ENCODE data around the gene TMEM117. TPM values are rescaled to one million over a fixed set of nuclear protein-coding genes. Genes with fewer than 3 reads are reported as not detected.

The TMEM117 gene
- total and polyA plus RNA-seq, 10 of the 15 experiments (the other 5 are each of a cell fraction or from before 2014, with no cell fraction given), result 3.1 to 8.2 (median 6.1) TPM

GRCh38 chr12:43806737-43807072, 29.2 kb upstream of the TMEM117 start:
- Histone ChIP-seq H3K9ac (ENCODE audit: control insufficient read depth, insufficient read depth, low read length) (peak overlapping the region; percentile 93), H3K9me3 (replicated peaks; ENCODE audit: control insufficient read depth, insufficient read depth, low read length) (no peaks in the 10 kb centered on the region), H3K4me3 (peak overlapping the region; percentile 84), H4K20me1 (ENCODE audit: control insufficient read depth, insufficient read depth) (no peaks in the 10 kb centered on the region), H3K79me2 (ENCODE audit: control insufficient read depth, insufficient read depth, low read length) (peaks cover 40% of the 10 kb centered on the region), H3K27me3 (replicated peaks in 1 of 2; ENCODE audit: control insufficient read depth in 2 of 2, insufficient read depth in 2 of 2, low read length in 1 of 2) (no peaks in the 10 kb centered on the region), H3K36me3 (ENCODE audit: control insufficient read depth in 2 of 2, insufficient read depth in 2 of 2, low read length in 1 of 2) (peaks cover 0 to 2% of the 10 kb centered on the region in 2 experiments; a peak in 2 of 4 replicates), H3K4me1 (ENCODE audit: control insufficient read depth, insufficient read depth, low read length) (no peaks in the 10 kb centered on the region), H3K4me2 (ENCODE audit: control insufficient read depth, insufficient read depth) (peak overlapping the region; percentile 48), H3K27ac (ENCODE audit: control insufficient read depth, insufficient read depth) (peak overlapping the region; percentile 96), H2AFZ (ENCODE audit: control insufficient read depth, low read depth, low read length) (peak overlapping the region; percentile 91)
- ChIA-PET POLR2A (interaction anchor here (0.8 to 3.0 kb wide), 6 partner anchors 8 to 47 kb away, joined by 3 to 24 read pairs (median 3); partner anchors contain the start of genes IRAK4, PUS7L and TMEM117), SMC1A (ENCODE audit: uncharacterized antibody, unreplicated experiment) (interaction anchor here (1.1 to 3.8 kb wide), 8 partner anchors 10 to 78 kb away, joined by 3 to 11 read pairs (median 5); no protein-coding TSS in a partner anchor), CTCF (interaction anchor here (0.9 to 3.7 kb wide), 5 partner anchors 8 to 362 kb away, joined by 3 to 21 read pairs (median 4); partner anchors contain the start of genes IRAK4 and PUS7L), RAD21 (ENCODE audit: unreplicated experiment) (interaction anchor here (0.7 to 3.0 kb wide), 5 partner anchors 11 to 76 kb away, joined by 3 to 17 read pairs (median 5); partner anchors contain the start of genes IRAK4 and PUS7L)
- no peak for ATAC-seq
- WGBS (ENCODE audit: insufficient coverage, insufficient replicate concordance, low lambda C conversion rate, missing lambda C conversion rate), result 0% methylated on average over 3 of the region's 3 CpGs
- in situ Hi-C loops (cut with MboI), result no loop called here
- intact Hi-C loops (cut with micrococcal nuclease; ENCODE audit: unreplicated experiment), result loop anchor here (2.0 kb wide), 1 partner anchor 76 kb away; no protein-coding TSS in a partner anchor
- FAIRE-seq, result no peak
- 0 out of 2 replicates have a peak, but pooled peaks have one; percentile 33 for TF ChIP-seq NFIC (IDR thresholded peaks at IDR 0.05; ENCODE audit: low read depth, low read length)
- no peak for TF ChIP-seq SIX5 (IDR thresholded peaks at IDR 0.05; ENCODE audit: low read depth, low read length, severe bottlenecking)
- TSS peak; percentile 95 for BruUV-seq (replicated peaks)
- no peak for DNase-seq (ENCODE audit: low read depth, low spot score)

GRCh38 chr12:43807386-43807785, 28.5 kb upstream of the TMEM117 start:
- ChIA-PET SMC1A (ENCODE audit: uncharacterized antibody, unreplicated experiment) (interaction anchor here (1.1 to 3.8 kb wide), 7 partner anchors 9 to 78 kb away, joined by 3 to 11 read pairs (median 5); no protein-coding TSS in a partner anchor), CTCF (interaction anchor here (0.9 to 3.7 kb wide), 5 partner anchors 9 to 363 kb away, joined by 3 to 21 read pairs (median 4); partner anchors contain the start of genes IRAK4 and PUS7L), RAD21 (ENCODE audit: unreplicated experiment) (interaction anchor here (1.5 to 3.0 kb wide), 2 partner anchors 45 to 48 kb away, joined by 3 to 17 read pairs; partner anchors contain the start of genes IRAK4 and PUS7L), POLR2A (interaction anchor here (1.0 to 3.0 kb wide), 3 partner anchors 35 to 48 kb away, joined by 3 to 24 read pairs (median 3); partner anchors contain the start of genes IRAK4 and PUS7L)
- no peak for ATAC-seq
- no peaks in the 10 kb centered on the region; a peak in 1 of 4 replicates for H3K36me3 ChIP-seq (ENCODE audit: control insufficient read depth in 2 of 2, insufficient read depth in 2 of 2, low read length in 1 of 2)
- no peaks in the 10 kb centered on the region for H3K9me3 ChIP-seq (replicated peaks; ENCODE audit: control insufficient read depth, insufficient read depth, low read length)
- H3K27me3 ChIP-seq (replicated peaks in 1 of 2; ENCODE audit: control insufficient read depth in 2 of 2, insufficient read depth in 2 of 2, low read length in 1 of 2), result no peaks in the 10 kb centered on the region
- peak overlapping the region; percentile 84; the same call in 1 of the 2 replicates for H3K4me3 ChIP-seq
- no peaks in the 10 kb centered on the region for H3K4me1 ChIP-seq (ENCODE audit: control insufficient read depth, insufficient read depth, low read length)
- no peak overlapping the region for H3K27ac ChIP-seq (ENCODE audit: control insufficient read depth, insufficient read depth)
- BruUV-seq (replicated peaks), result no TSS peak
- H2AFZ ChIP-seq (ENCODE audit: control insufficient read depth, low read depth, low read length), result no peak overlapping the region
- in situ Hi-C loops (cut with MboI), result no loop called here
- no peak for FAIRE-seq
- WGBS (ENCODE audit: insufficient coverage, insufficient replicate concordance, low lambda C conversion rate, missing lambda C conversion rate), result 96% methylated on average over 3 of the region's 3 CpGs
- no peak for DNase-seq (ENCODE audit: low read depth, low spot score)
- H3K4me2 ChIP-seq (ENCODE audit: control insufficient read depth, insufficient read depth), result peak overlapping the region; percentile 48
- no peaks in the 10 kb centered on the region for H4K20me1 ChIP-seq (ENCODE audit: control insufficient read depth, insufficient read depth)
- intact Hi-C loops (cut with micrococcal nuclease; ENCODE audit: unreplicated experiment), result loop anchor here (2.0 kb wide), 1 partner anchor 75 kb away; no protein-coding TSS in a partner anchor
- H3K79me2 ChIP-seq (ENCODE audit: control insufficient read depth, insufficient read depth, low read length), result peaks cover 37% of the 10 kb centered on the region
- no peak overlapping the region for H3K9ac ChIP-seq (ENCODE audit: control insufficient read depth, insufficient read depth, low read length)
- no peak for TF ChIP-seq ZNF384 (IDR thresholded peaks at IDR 0.05; ENCODE audit: borderline replicate concordance, low read depth, low read length)
- TF ChIP-seq STAT3 (IDR thresholded peaks at IDR 0.05; ENCODE audit: low read depth, low read length), result no peak
- TF ChIP-seq, protein P1, sequence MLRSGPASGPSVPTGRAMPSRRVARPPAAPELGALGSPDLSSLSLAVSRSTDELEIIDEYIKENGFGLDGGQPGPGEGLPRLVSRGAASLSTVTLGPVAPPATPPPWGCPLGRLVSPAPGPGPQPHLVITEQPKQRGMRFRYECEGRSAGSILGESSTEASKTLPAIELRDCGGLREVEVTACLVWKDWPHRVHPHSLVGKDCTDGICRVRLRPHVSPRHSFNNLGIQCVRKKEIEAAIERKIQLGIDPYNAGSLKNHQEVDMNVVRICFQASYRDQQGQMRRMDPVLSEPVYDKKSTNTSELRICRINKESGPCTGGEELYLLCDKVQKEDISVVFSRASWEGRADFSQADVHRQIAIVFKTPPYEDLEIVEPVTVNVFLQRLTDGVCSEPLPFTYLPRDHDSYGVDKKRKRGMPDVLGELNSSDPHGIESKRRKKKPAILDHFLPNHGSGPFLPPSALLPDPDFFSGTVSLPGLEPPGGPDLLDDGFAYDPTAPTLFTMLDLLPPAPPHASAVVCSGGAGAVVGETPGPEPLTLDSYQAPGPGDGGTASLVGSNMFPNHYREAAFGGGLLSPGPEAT (IDR thresholded peaks at IDR 0.05; ENCODE audit: low read depth), result no peak
- TF ChIP-seq SMARCA5 (IDR thresholded peaks at IDR 0.05), result no peak
- TF ChIP-seq SRF (IDR thresholded peaks at IDR 0.05; ENCODE audit: low read depth in 2 of 2, low read length in 2 of 2), result no peak
- no peak for TF ChIP-seq POU2F2 (IDR thresholded peaks at IDR 0.05; ENCODE audit: borderline replicate concordance, low read depth, low read length)
- TF ChIP-seq SMC3 (IDR thresholded peaks at IDR 0.05; ENCODE audit: borderline replicate concordance, low read length), result no peak
- TF ChIP-seq MLLT1 (IDR thresholded peaks at IDR 0.05), result no peak
- TF ChIP-seq MTA2 (IDR thresholded peaks at IDR 0.05; ENCODE audit: low read depth), result no peak
- no peak for TF ChIP-seq TBL1XR1 (IDR thresholded peaks at IDR 0.05; ENCODE audit: low read depth, low read length)
- TF ChIP-seq BCL11A (IDR thresholded peaks at IDR 0.05; ENCODE audit: low read depth, low read length), result no peak
- TF ChIP-seq ZNF207 (IDR thresholded peaks at IDR 0.05; ENCODE audit: borderline replicate concordance), result no peak
